GM18909 (cell line): Measurements from ENCODE around the gene CPXM2.

Experiments used
- ATAC-seq: cut with Tn5 transposase; IDR thresholded peaks from one replicate; pipeline ENCODE4 v1.9.1; 2021; ENCODE audit warnings: mild to moderate bottlenecking; ENCODE audit not compliant: unreplicated experiment, poor library complexity

The CPXM2 gene

GRCh38 chr10:123891144-123892071 lies at the start of gene CPXM2:
CPXM2 (minus strand) TSS chr10:123891807; CDS start chr10:123891659, 148 bp downstream.
- ATAC-seq: no peak

- ATAC-seq: no peak
Observed at GRCh38 chr10:123939591-123939990, 48.0 kb upstream of the CPXM2 start.

- no peak for ATAC-seq
Observed at GRCh38 chr10:123938890-123939289, 47.3 kb upstream of the CPXM2 start.

GRCh38 chr10:123936426-123936825 lies 44.8 kb upstream of the CPXM2 start:
- ATAC-seq: no peak

GRCh38 chr10:123935680-123936079 lies 44.1 kb upstream of the CPXM2 start:
- no peak for ATAC-seq

GRCh38 chr10:123934846-123935245 lies 43.2 kb upstream of the CPXM2 start:
- ATAC-seq: no peak

- ATAC-seq: no peak
Observed at GRCh38 chr10:123930340-123931001, 38.9 kb upstream of the CPXM2 start.

- ATAC-seq: no peak
Observed at GRCh38 chr10:123929791-123930190, 38.2 kb upstream of the CPXM2 start.

GRCh38 chr10:123928427-123928826 lies 36.8 kb upstream of the CPXM2 start:
- no peak for ATAC-seq

GRCh38 chr10:123926401-123927264 lies 35.0 kb upstream of the CPXM2 start:
- peak; percentile 47 for ATAC-seq

- no peak for ATAC-seq
Observed at GRCh38 chr10:123922126-123922525, 30.5 kb upstream of the CPXM2 start.

GRCh38 chr10:123916775-123917174 lies 25.2 kb upstream of the CPXM2 start:
- no peak for ATAC-seq

- no peak for ATAC-seq
Observed at GRCh38 chr10:123913688-123914268, 22.2 kb upstream of the CPXM2 start.

GRCh38 chr10:123912871-123913270 lies 21.3 kb upstream of the CPXM2 start:
- no peak for ATAC-seq

- no peak for ATAC-seq
Observed at GRCh38 chr10:123912466-123912865, 20.9 kb upstream of the CPXM2 start.

GRCh38 chr10:123911866-123912265 lies 20.3 kb upstream of the CPXM2 start:
- no peak for ATAC-seq

GRCh38 chr10:123909866-123910265 lies 18.3 kb upstream of the CPXM2 start:
- ATAC-seq: no peak

- no peak for ATAC-seq
Observed at GRCh38 chr10:123909426-123909825, 17.8 kb upstream of the CPXM2 start.

GRCh38 chr10:123908379-123908778 lies 16.8 kb upstream of the CPXM2 start:
- ATAC-seq: no peak
